HG02885 (cell line): ENCODE measurements around the gene CTSE.

Experiments
- ATAC-seq: cut with Tn5 transposase; IDR thresholded peaks from one replicate; pipeline ENCODE4 v1.9.1; 2021; ENCODE audit warnings: mild to moderate bottlenecking; ENCODE audit not compliant: unreplicated experiment, poor library complexity

CTSE gene

DNA sequence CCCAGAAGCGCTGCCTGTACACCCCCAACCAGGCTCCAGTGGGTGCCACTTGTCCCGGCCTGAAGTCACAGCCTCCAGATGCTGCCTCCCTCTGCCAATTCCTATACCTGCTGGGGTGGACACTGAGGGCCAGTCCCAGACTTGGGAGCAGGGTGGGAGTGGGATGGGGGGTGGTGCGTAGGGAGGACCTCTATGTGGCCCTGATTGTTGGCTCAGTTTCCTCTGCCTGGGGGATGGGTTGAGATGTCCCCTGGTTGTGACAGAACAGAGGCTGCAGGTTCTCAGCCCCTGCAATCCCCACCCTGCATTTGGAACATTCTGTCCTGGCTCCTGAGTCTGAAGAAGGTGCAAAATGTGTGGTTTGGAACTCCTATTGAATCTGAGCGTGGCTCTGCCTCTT lies 47.7 kb downstream of the CTSE start:
- no peak for ATAC-seq

DNA sequence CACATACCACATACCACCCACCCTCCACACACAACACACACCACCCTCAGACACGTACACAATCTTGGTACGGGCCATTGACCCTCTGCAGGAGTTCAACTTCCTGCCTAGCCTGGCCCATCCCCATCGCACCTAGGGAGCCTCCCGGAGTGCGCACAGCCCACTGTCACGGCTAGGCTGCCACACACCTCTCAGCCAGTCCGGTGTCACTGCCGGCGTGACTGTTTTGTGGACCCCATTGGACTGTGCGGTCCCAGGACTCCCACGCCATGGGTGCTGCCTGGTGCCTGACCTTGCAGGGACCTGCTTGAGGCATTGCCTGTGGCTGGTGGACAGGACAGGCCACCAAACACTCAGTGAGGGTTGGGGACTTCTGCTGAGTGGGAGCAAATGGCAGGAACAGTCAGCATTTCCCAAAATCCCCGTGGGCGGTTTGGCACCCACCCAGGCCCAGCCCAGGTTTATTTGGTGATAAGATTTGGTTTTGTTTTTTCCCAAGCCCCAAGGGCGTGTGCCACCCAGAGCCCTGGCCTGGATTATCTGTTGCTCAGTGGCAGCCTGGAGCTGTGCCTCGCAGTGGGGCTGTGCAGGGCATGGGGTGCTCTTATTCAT lies 48.2 kb downstream of the CTSE start:
- ATAC-seq = no peak

DNA sequence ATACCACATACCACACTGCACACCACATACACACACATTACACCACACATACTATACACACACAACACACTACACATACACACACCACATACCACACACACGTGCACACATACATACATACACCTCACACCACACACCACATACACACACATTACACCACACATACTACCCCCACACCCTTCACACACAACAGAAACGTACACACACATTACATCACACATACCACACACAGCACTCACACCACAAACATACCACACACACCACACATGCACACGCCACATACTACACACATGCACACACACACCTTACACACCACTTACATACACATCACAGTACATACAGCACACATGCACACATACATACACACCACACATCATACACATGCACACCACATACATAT lies 49.0 kb downstream of the CTSE start:
- ATAC-seq = no peak

DNA sequence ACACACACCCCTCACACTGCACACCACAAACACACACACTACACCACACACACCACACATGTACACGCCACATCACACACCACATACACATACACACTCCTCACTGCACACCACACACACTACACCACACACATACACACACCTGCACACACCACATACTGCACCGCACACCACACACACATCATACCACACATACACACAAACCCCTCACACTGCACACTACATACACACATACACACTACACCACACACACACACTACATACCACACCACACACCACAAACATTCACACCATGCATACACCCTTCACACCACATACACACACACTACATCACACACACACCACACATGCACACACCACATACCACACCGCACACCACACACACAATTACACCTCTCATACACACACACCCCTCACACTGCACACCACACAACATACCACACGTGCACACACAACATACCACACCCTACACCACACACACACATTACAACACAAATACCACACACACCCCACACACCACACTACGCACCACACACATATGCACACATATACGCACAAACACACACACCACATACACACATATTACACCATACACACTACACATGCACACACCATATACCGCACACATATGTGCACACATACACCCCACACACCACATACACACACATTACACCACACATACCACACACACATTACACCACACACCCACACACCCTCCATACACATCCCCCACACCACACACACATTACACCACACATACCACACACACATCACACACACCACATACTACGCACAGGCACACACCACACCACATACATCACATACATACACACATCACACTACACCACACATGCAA lies 50.1 kb downstream of the CTSE start:
- ATAC-seq = no peak

DNA sequence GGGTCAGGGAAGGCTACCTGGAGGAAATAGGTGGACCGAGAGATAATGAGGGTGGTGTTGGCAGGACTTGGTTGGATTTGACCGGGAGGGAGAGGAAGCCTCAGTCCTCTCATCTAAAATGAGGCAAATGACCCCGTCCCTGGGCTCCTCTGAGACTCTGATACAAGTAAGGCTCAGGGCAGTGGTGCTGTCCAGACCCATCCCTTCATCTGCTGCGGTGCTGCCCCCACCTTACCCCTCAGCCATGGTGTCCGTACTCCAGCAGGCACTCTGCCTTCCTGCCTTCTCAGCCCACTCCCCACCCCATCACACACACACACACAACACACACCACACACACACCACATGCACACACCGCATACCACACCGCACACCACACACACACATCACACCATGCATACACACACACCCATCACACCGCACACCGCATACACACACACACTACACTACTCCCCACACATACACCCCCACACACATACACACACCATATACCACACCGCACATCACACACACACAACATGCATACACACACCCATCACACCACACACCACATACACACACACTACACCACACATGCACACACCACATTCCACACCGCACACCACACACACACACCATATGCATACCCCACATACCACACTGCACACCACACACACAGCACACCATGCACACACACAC lies 51.1 kb downstream of the CTSE start:
- ATAC-seq = no peak

DNA sequence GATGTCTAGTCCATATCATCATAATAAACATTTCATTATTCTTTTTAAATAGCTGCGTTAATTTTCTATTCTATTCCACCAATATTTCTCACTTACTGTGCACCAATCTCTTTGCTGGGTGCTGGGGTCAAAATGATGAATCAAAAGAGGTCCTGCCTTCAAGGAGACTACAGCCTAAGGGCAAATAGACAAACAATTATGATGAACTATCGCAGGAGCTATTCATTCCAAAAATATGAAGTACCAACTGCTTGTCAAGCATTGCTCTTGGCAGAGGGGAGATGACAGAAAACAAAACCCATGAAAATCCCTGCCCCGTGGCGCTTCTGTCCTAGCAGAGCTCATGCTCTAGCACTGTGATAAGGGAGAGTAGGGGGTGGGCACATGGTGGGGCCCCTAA lies 51.6 kb downstream of the CTSE start:
- no peak for ATAC-seq

DNA sequence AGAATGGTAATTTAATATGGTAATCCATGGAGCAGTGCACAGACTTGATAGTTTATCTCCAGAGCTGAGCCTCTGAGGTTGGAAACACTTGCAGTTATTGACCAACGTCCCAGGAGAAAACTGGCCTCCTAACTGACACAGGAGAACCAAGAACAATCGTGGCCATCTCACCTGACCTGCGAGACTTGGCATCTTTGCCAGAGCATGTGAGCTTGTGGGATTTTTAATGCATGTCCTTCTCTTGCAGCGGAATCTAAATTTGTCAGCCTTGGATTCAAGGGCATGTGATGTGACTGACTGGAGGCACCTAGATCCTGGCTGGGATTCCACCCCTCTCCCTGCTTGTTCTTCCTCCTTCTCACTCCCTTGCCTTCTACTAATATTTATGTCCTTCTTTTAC lies 52.6 kb downstream of the CTSE start:
- no peak for ATAC-seq

DNA sequence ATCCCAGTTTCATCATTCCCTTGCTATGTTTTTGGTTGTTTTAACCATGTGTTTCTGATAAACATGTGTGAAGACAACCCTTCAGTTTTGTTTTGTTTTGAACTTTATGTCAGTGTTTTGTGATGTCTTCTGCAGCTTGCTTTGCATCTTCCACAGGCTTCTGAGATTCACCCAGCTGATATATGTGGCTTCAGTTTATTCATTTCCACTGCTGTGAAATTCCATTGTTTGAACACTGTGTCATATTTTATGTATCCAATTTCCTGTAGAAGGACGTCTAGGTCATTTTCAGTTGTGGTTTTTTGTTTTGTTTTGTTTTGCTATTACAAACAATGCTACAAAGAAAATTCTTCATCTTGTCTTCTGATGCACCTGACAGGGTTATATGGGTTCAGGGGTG lies 53.2 kb downstream of the CTSE start:
- ATAC-seq = no peak

DNA sequence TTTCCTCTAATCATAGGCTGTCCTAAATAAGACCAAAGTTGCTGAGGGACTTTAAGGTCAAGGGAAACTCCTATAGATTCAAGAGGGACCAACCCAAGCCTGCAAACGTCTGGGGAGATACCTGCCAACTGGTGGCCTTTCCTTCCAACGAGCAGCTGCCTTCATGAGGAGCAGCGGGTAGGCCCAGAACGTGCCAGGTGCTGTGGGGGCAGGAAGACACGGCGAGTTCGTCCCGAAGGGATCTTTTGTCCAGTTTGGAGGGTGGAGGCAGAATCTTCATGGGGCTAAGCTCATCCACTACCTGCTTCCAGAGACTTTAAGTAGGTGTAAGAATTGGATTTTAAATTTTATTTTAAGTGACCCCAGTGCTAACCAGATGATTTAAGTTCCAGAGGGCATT lies 54.5 kb downstream of the CTSE start:
- no peak for ATAC-seq

DNA sequence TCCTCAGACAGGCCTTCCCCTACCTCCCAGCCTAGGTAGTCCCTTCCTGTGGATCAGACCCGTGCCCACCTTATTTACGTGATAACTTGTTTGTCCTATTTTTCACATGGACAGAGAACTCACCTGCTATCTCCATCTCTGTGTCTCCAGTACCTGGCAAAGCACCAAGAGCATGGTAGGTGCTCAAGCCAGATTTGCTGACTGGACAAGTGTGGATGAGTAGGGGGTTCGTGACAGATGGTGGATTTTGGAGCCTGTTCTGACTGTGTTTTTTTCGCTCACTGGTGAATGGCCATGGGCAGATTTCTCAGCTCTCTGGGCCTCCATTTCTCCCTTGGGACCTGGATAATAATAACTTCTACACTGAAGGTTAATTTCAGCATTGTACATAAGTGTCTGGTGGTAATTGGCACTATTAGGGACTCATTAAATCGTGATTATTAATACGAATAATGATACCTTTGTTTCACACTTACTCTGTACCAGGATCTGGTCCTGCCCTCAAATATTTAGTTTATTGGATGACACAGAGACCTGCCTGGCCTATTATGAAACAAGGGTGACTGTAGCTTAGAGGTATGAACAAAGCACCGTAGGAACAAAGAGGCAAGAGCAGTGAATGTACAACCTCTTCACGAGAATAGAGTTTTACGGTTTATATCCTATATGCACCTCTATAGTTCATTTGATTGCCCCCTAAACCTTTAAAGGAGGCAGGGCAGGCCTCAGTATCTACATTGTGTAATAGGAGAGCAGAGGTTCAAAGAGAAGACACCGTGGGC lies 56.0 kb downstream of the CTSE start:
- ATAC-seq = no peak

DNA sequence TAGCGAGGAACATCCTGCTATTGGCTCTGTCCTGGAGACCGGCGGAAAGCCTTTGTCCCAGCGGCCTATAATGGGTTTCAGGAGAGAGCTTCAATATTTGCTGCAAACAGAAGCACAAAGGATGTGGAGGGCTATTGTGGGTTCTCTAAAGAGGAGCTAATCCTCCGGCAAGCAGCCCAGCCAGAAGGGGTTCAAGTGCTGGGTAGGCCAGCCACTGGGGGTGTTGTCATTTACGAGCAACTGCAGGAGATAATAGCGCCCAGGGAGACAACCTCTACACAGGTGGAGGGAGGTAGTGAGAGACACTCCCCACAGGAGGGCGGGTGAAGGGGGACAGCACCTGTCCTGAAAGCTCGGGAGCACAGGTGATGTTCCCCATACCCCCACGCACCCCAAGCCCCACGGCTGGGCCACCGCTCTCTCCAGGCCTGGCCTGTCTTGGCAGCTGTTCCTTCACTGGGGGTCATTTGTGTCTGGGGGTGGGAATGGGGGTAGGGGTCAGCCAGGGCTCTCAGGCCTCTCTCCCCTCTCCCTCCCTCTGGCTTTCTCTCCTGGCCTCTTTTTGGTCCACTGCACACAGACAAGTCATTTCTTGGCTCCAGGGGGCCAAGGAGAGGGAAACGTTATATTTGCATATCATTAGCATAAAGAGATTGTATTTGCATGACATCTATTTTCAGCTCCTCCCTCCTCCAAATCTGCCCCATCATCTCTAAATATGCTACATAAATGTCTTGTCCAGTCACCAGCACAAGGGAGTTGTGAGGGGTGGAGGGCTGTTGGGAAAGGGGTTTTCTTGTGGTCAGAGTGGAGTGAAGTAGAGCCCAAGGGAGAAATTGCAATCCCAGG lies 58.4 kb downstream of the CTSE start:
- ATAC-seq = no peak

DNA sequence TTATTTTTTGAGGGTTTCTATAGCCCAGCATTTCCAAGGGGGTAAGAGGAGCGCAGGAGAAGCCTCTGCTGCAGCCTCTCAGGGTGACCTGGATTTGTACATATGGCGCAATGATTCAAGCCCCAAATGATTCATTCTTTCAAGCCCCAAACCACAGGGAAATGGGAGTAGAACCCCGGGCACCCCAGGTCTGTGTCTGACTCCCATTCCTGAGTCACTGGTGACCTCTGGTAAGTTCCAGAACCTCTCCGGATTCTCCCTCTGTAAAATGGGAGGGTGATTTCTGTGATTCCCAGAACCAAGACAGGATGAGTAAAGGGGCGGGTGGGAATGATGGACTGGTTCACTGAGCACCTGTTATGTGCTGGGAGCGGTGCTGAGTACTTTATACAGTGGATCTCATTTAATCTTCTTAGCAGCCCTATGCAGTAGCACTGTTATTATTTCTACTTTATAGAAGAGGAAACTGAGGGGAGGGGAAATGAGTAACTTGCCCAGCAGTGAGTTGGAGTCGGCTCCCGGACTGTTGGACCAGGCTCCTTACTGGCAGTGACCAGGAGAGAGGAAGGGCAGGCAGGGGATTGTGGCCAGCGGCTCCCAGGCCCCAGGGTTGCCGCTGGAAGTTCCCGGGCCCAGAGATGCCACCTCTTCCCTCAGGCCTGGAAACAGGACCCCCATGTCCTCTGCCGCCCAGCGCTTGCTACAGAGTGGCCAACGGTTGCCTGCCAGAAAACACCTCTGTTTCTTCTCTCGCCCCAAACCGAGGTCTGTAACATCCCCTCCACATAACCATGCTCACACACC lies 60.1 kb downstream of the CTSE start:
- no peak for ATAC-seq

DNA sequence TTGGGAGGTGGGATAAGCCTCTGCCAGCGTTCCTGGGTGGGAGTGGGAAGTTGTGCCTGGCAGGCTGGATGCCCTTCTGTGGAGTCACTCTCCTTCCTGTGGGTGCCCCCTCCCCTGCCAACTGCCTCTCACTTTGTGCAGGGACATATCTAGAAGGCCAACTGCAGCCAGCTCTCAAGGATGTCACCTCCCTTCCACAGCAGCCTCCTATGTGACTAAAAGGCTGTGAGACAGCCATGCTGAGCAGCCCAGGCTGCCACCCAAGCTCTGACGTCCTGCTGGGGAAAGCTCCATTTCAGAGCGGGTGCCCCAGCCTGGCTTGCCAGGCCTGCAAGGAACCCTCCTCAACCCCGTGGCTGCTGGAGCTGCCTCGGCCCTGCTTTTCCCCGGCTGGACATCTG lies 60.9 kb downstream of the CTSE start:
- ATAC-seq = no peak

DNA sequence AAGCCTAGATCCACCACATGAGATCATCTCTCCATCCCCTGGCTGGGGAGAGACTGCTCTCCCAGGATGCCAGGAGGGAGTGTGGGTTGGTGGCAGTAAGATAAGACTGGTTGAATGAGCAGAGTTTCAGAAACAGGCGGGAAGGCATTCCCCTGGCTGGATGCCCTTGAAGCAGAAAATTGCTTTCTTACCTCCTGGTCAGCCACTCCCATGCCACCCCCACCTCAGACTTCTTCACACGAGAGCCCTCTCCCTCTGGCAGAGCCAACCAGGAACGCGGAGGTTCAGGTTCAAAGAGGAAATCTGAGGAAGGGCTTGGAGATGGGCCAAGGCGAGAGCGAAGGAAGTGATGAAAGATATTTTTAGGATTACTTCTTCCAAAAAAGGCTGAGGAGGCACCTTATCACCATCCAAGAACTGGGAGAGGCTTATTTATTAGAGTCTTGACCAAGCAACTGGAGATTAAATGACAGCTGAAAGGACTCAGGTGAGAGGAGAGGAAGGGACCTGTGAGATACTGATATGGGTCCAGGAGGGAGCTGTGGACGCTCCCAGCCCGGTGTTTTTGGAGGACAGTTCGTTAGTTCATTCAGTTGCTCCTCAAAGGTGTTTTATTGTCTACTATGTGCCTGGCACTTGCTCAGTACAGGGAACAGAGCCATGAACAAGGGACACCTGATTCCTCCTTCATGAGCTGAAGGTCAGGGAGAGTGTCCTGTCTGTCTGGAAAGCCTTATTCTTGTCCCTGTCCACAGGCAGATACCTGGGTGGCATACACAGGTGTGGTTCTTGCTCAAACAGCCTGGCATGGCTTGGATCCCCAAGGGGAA lies 61.5 kb downstream of the CTSE start:
- ATAC-seq = no peak

DNA sequence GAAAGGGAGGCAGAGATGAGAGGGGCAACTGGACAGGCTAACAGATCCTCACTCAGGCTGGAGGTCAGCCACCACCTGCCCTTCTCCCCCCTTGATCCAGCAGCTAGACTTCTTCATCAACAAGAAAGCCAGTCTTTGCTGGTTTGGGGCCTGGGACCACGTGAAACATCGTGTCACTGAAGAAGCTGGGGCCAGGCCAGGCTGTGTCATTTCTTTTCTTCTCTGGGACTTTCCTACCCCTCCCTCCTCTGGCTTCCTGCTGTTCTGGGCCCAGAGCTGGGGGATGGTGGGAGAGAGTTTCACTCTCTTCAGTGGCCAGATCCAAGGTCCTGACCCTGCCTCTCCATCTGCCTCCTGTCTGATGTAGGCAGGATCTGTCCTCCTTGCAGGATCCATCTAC lies 62.3 kb downstream of the CTSE start:
- ATAC-seq = no peak

DNA sequence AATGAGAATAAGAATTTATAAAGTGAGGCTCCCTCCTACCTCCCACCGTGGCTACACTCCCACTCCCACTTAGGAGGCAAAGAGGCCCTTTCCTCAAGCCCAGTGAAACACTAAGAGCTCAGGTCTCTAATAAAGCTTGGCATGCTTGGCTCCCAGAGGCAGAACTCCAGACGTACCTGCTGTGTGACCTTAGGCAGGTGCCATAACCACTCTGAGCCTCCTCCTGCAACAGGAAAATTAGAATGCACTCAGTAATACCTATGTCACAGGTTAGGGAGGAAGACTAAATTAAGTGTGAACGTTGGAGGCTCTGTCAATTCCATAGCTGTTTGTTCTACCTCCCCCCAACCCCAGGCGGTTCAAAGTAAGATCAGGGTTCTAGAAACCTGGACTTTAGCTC lies 63.9 kb downstream of the CTSE start:
- ATAC-seq = no peak
